ENCODE results near the gene ZNF569. TPM values are rescaled to one million over a fixed set of nuclear protein-coding genes. Genes with fewer than 3 reads are reported as not detected.

ZNF569 gene
- total and polyA plus RNA-seq, 2 experiments from 2014 or later: 7.9 to 18.7 TPM

DNA sequence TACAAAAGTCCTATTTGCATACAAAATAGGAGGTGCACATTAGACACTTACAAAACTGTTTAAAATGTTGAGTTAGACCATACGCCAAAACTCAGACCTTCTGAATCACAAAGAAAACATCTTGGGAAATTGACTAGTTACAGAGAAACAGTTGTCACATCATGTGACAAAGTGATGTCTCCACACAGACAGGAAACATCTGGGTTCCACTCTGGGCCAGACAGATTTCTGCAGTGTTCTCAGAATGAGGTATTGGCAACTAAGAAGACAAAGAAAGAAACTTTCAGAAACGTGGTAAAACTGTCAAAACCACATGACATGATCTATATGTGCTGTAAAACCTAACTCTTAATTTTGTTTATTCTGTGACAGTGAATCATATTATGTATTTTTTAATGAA is 46.2 kb upstream of the ZNF569 start:
- H2AFZ ChIP-seq: no peak overlapping the region
- TF ChIP-seq EZH2phosphoT487 (IDR thresholded peaks at IDR 0.05; ENCODE audit: unreplicated experiment) (no peak), EZH2 (IDR thresholded peaks at IDR 0.05; ENCODE audit: low read depth, unreplicated experiment) (no peak), CTCF (conservative IDR thresholded peaks at IDR 0.05; ENCODE audit: low read depth in 2 of 2) (no peak), ZNF462 (CRISPR knock-in tag; IDR thresholded peaks at IDR 0.05) (no peak), CREB1 (CRISPR knock-in tag; IDR thresholded peaks at IDR 0.05; ENCODE audit: low read depth) (no peak)
- TF ChIP-seq, protein P1, sequence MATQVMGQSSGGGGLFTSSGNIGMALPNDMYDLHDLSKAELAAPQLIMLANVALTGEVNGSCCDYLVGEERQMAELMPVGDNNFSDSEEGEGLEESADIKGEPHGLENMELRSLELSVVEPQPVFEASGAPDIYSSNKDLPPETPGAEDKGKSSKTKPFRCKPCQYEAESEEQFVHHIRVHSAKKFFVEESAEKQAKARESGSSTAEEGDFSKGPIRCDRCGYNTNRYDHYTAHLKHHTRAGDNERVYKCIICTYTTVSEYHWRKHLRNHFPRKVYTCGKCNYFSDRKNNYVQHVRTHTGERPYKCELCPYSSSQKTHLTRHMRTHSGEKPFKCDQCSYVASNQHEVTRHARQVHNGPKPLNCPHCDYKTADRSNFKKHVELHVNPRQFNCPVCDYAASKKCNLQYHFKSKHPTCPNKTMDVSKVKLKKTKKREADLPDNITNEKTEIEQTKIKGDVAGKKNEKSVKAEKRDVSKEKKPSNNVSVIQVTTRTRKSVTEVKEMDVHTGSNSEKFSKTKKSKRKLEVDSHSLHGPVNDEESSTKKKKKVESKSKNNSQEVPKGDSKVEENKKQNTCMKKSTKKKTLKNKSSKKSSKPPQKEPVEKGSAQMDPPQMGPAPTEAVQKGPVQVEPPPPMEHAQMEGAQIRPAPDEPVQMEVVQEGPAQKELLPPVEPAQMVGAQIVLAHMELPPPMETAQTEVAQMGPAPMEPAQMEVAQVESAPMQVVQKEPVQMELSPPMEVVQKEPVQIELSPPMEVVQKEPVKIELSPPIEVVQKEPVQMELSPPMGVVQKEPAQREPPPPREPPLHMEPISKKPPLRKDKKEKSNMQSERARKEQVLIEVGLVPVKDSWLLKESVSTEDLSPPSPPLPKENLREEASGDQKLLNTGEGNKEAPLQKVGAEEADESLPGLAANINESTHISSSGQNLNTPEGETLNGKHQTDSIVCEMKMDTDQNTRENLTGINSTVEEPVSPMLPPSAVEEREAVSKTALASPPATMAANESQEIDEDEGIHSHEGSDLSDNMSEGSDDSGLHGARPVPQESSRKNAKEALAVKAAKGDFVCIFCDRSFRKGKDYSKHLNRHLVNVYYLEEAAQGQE (IDR thresholded peaks at IDR 0.05; ENCODE audit: unreplicated experiment): no peak
- H3K79me2 ChIP-seq (replicated peaks; ENCODE audit: insufficient read depth): peaks cover 4% of the 10 kb centered on the region; the same call in 1 of the 2 replicates
- H3K9me2 ChIP-seq (ENCODE audit: insufficient read depth): no peaks in the 10 kb centered on the region
- no peak overlapping the region for H3K4me3 ChIP-seq
- Mint-ChIP-seq H3K4me1 (no peaks in the 10 kb centered on the region), H3K27ac (no peak overlapping the region), H3K9me3 (0 out of 3 replicates have a peak, but pooled peaks cover 5% of the 10 kb centered on the region), H3K36me3 (ENCODE audit: low read depth) (peaks cover 72% of the 10 kb centered on the region), H3K27me3 (ENCODE audit: insufficient read depth, low read depth, poor library complexity) (no peaks in the 10 kb centered on the region), H3K4me3 (no peak overlapping the region)
- no peaks in the 10 kb centered on the region for H3F3A ChIP-seq (replicated peaks; ENCODE audit: low read depth)
- H3K4me2 ChIP-seq: no peak overlapping the region
- H3K4me1 ChIP-seq (ENCODE audit: insufficient read depth): no peaks in the 10 kb centered on the region
- no peak for DNase-seq (ENCODE audit: low spot score)
- H3K27me3 ChIP-seq (ENCODE audit: insufficient read depth): no peaks in the 10 kb centered on the region
- ATAC-seq: no peak
- H3K36me3 ChIP-seq (ENCODE audit: insufficient read depth): no peaks in the 10 kb centered on the region; the same call in 1 of the 2 replicates
- H4K20me1 ChIP-seq (replicated peaks; ENCODE audit: insufficient read depth): no peaks in the 10 kb centered on the region
- no peak overlapping the region for H3K27ac ChIP-seq (ENCODE audit: low read depth)

Measured in GM23338 (cell line).